H1 (cell line): ENCODE results near the gene UGT2A2.

Experiments used
- ASH2L ChIP-seq: fragments of 200-600, 300-600 bp; sonication (generic); IDR thresholded peaks from one replicate; pipeline ENCODE4 v1.7.1; 2017; ENCODE audit warnings: low read length
- CTBP2 ChIP-seq: IDR thresholded peaks from 2 replicates; pipeline ENCODE4 v1.7.0; 2011; ENCODE audit warnings: borderline replicate concordance, mild to moderate bottlenecking, moderate library complexity, mixed read lengths, low read length; ENCODE audit not compliant: insufficient read depth, insufficient read length
- EP300 ChIP-seq, 2 experiments: IDR thresholded peaks; 1 replicate in 1 of 2; 2 replicates in 1 of 2; pipeline ENCODE4 v1.6.1; 2011 to 2012; ENCODE audit warnings: low read depth in 2 of 2, low read length in 2 of 2, mild to moderate bottlenecking in 2 of 2, borderline replicate concordance in 1 of 2, inconsistent platforms in 1 of 2, moderate library complexity in 1 of 2
- EZH2 ChIP-seq: fragments of 200-600 bp; sonication (generic); IDR thresholded peaks from 2 replicates; pipeline ENCODE4 v1.7.1; 2012; ENCODE audit warnings: low read depth, mild to moderate bottlenecking, moderate library complexity, low read length, inconsistent platforms; ENCODE audit not compliant: severe bottlenecking
- POLR2AphosphoS5 ChIP-seq: IDR thresholded peaks from 2 replicates; pipeline ENCODE4 v1.6.1; 2011; ENCODE audit warnings: low read depth, low read length
- SP2 ChIP-seq: IDR thresholded peaks from 2 replicates; pipeline ENCODE4 v1.6.1; 2012; ENCODE audit warnings: mild to moderate bottlenecking, low read length, inconsistent platforms
- TF ChIP-seq, protein P1 (sequence below): IDR thresholded peaks from 2 replicates; pipeline ENCODE4 v1.6.1; 2012; ENCODE audit warnings: inconsistent platforms
- TF ChIP-seq, protein P2 (sequence below), 3 experiments: IDR thresholded peaks; 1 replicate in 2 of 3; 2 replicates in 1 of 3; pipeline versions ENCODE4 v1.5.1 to v1.6.1; 2011; ENCODE audit warnings: low read length in 3 of 3, mild to moderate bottlenecking in 3 of 3, inconsistent platforms in 2 of 3, low read depth in 1 of 3, moderate library complexity in 1 of 3; ENCODE audit not compliant: insufficient read depth in 1 of 3; ENCODE audit errors: control extremely low read depth in 1 of 3

GRCh38 chr4:69610484-69610883 lies 29.0 kb downstream of the UGT2A2 start:
- TF ChIP-seq, protein P1, sequence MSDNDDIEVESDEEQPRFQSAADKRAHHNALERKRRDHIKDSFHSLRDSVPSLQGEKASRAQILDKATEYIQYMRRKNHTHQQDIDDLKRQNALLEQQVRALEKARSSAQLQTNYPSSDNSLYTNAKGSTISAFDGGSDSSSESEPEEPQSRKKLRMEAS = no peak
- TF ChIP-seq, protein P2, sequence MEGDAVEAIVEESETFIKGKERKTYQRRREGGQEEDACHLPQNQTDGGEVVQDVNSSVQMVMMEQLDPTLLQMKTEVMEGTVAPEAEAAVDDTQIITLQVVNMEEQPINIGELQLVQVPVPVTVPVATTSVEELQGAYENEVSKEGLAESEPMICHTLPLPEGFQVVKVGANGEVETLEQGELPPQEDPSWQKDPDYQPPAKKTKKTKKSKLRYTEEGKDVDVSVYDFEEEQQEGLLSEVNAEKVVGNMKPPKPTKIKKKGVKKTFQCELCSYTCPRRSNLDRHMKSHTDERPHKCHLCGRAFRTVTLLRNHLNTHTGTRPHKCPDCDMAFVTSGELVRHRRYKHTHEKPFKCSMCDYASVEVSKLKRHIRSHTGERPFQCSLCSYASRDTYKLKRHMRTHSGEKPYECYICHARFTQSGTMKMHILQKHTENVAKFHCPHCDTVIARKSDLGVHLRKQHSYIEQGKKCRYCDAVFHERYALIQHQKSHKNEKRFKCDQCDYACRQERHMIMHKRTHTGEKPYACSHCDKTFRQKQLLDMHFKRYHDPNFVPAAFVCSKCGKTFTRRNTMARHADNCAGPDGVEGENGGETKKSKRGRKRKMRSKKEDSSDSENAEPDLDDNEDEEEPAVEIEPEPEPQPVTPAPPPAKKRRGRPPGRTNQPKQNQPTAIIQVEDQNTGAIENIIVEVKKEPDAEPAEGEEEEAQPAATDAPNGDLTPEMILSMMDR (IDR thresholded peaks at IDR 0.05; ENCODE audit: control extremely low read depth in 1 of 3, insufficient read depth in 1 of 3, low read depth in 1 of 3, low read length in 3 of 3) = no peak
- no peak for TF ChIP-seq EZH2
- no peak for TF ChIP-seq POLR2AphosphoS5
- no peak for TF ChIP-seq CTBP2
- no peak for TF ChIP-seq EP300 (IDR thresholded peaks at IDR 0.05; ENCODE audit: borderline replicate concordance in 1 of 2, low read depth in 2 of 2, low read length in 2 of 2)
- no peak for TF ChIP-seq SP2
- TF ChIP-seq ASH2L = no peak
